Activated CD8-positive, alpha-beta T cell treated with anti-CD3 and anti-CD28 coated beads for 36 hours (primary cell): ENCODE results near the gene TEKT2. TPM values are rescaled to one million over a fixed set of nuclear protein-coding genes. Genes with fewer than 3 reads are reported as not detected.

Source experiments
- ATAC-seq: fragments of 200-7000 bp; cut with Tn5 transposase; one replicate; pipeline ENCODE4 v1.10.0; 2021; ENCODE audit warnings: mild to moderate bottlenecking, moderate library complexity
- CTCF ChIA-PET: fragments of 350-600 bp; sonication (Branson Sonifier 250); formaldehyde crosslinking; loops from one replicate; lab custom pipeline; 2021; ENCODE audit warnings: antibody characterized with exemption; lab: Charles Lee
- POLR2A ChIA-PET: fragments of 350-600 bp; sonication (Branson Sonifier 250); formaldehyde crosslinking; loops from one replicate; lab custom pipeline; 2021; ENCODE audit warnings: antibody characterized with exemption; lab: Charles Lee
- DNase-seq: peaks from one replicate; pipeline ENCODE4 v3.0.0-alpha.2; 2020
- H3K27ac Mint-ChIP-seq: one replicate; pipeline ENCODE4 v1.8.0; 2021; ENCODE audit warnings: mild to moderate bottlenecking, mixed read lengths
- H3K27me3 Mint-ChIP-seq: one replicate; pipeline ENCODE4 v1.8.0; 2021; ENCODE audit warnings: mixed read lengths
- H3K36me3 Mint-ChIP-seq: one replicate; pipeline ENCODE4 v1.8.0; 2021; ENCODE audit warnings: low read depth, mixed read lengths
- H3K4me1 Mint-ChIP-seq: one replicate; pipeline ENCODE4 v1.8.0; 2021; ENCODE audit warnings: low read depth, mixed read lengths
- H3K4me3 Mint-ChIP-seq: one replicate; pipeline ENCODE4 v1.8.0; 2021; ENCODE audit warnings: mild to moderate bottlenecking, moderate library complexity, mixed read lengths
- H3K9me3 Mint-ChIP-seq: one replicate; pipeline ENCODE4 v1.8.0; 2021; ENCODE audit warnings: mixed read lengths
- intact Hi-C: fragments of 100-400 bp; cut with micrococcal nuclease; formaldehyde crosslinking; loops from one replicate; pipeline ENCODE4 v1.10.0; 2022
- total RNA-seq, 2 experiments: library from RNA; stranded (reverse); gene quantifications; one replicate each; pipeline ENCODE4 v1.2.3, GENCODE V29; 2021
- TF ChIP-seq, protein P1 (sequence below): fragments of 200-600 bp; IDR thresholded peaks from one replicate; pipeline ENCODE4 v1.8.0; 2022; ENCODE audit warnings: antibody characterized with exemption, mild to moderate bottlenecking

TEKT2 gene
- total RNA-seq, 2 experiments from 2014 or later = 0.20 to 0.34 TPM

DNA sequence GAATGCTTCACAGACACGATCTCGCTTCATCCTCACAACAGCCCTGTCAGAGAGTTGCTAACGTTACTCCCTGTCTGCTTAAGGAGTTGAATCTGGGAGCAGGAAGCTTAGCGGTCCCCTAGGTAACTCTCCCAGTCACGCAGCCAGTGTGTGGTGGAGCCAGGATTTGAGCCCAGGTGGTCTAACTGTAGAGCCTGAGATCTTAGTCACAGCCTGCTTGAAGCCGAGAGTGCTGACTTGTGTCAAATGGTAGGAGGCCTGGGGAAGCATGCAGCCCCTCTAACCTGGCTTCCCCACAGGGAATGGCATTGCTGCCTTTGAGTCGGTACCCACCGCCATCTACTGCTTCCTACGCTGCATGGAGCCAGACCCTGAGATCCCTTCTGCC lies 8.9 kb downstream of the TEKT2 start:
- Mint-ChIP-seq H3K4me1 (peaks cover 10% of the 10 kb centered on the region), H3K36me3 (peaks cover 22% of the 10 kb centered on the region), H3K9me3 (no peaks in the 10 kb centered on the region), H3K27me3 (no peaks in the 10 kb centered on the region), H3K27ac (no peak overlapping the region), H3K4me3 (no peak overlapping the region)
- TF ChIP-seq, protein P1, sequence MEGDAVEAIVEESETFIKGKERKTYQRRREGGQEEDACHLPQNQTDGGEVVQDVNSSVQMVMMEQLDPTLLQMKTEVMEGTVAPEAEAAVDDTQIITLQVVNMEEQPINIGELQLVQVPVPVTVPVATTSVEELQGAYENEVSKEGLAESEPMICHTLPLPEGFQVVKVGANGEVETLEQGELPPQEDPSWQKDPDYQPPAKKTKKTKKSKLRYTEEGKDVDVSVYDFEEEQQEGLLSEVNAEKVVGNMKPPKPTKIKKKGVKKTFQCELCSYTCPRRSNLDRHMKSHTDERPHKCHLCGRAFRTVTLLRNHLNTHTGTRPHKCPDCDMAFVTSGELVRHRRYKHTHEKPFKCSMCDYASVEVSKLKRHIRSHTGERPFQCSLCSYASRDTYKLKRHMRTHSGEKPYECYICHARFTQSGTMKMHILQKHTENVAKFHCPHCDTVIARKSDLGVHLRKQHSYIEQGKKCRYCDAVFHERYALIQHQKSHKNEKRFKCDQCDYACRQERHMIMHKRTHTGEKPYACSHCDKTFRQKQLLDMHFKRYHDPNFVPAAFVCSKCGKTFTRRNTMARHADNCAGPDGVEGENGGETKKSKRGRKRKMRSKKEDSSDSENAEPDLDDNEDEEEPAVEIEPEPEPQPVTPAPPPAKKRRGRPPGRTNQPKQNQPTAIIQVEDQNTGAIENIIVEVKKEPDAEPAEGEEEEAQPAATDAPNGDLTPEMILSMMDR = no peak
- POLR2A ChIA-PET = interaction anchor here (1.0 kb wide), 1 partner anchor 26 kb away, joined by 3 read pairs; no protein-coding TSS in a partner anchor
- CTCF ChIA-PET = interaction anchor here (1.6 to 6.9 kb wide), 4 partner anchors 41 to 207 kb away, joined by 5 to 71 read pairs (median 7); partner anchors contain the start of gene TRAPPC3
- ATAC-seq (no peak), DNase-seq (no peak)
- intact Hi-C loops = loop anchor here (10.0 kb wide), 1 partner anchor 192 kb away; no protein-coding TSS in a partner anchor

DNA sequence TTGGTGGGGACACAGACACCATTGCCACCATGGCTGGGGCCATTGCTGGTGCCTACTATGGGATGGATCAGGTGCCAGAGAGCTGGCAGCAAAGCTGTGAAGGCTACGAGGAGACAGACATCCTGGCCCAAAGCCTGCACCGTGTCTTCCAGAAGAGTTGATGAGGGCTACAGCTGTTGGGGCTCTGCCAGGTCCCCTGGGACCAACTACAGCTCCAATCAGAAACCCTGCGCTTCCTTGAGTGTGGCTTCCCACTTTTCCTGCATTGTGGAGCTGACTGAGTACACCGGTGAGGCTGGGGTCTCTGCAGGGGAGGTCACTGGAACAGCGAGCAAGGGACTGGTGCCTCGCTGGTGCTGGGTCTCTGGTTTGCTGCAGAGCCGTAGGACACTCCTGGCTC lies 9.3 kb downstream of the TEKT2 start:
- H3K27ac Mint-ChIP-seq = no peak overlapping the region
- peaks cover 22% of the 10 kb centered on the region for H3K36me3 Mint-ChIP-seq
- no peak overlapping the region for H3K4me3 Mint-ChIP-seq
- DNase-seq (no peak), ATAC-seq (no peak)
- intact Hi-C loops = loop anchor here (10.0 kb wide), 1 partner anchor 192 kb away; no protein-coding TSS in a partner anchor
- ChIA-PET CTCF (interaction anchor here (1.6 to 6.9 kb wide), 4 partner anchors 41 to 207 kb away, joined by 5 to 71 read pairs (median 7); partner anchors contain the start of gene TRAPPC3), POLR2A (no interaction called here)
- H3K9me3 Mint-ChIP-seq = no peaks in the 10 kb centered on the region
- H3K4me1 Mint-ChIP-seq = peaks cover 10% of the 10 kb centered on the region
- TF ChIP-seq, protein P1 = no peak
- no peaks in the 10 kb centered on the region for H3K27me3 Mint-ChIP-seq

DNA sequence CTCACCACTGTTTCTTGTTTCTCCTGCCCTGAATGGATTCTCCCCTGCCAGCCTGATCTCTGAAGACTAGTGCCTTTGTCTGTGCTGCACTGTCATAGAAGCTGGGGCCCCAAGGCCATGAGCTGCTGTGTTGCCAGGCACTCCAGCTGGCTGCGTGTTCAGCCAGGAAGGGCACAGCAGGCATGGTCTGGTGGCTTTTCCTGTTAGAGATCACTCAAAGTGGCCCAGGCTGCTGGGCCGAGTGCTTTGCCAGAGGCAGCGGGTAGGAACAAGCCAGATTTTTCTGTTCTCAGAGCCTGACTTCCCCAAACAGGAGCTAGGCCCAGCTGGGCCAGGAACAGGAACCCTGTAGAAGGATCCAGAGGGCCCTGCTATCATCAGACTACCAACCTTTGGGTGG lies 10.0 kb downstream of the TEKT2 start:
- no peaks in the 10 kb centered on the region for H3K9me3 Mint-ChIP-seq
- TF ChIP-seq, protein P1 = no peak
- ChIA-PET POLR2A (interaction anchor here (1.2 kb wide), 1 partner anchor 14 kb away, joined by 3 read pairs; no protein-coding TSS in a partner anchor), CTCF (interaction anchor here (2.0 to 6.9 kb wide), 3 partner anchors 40 to 192 kb away, joined by 7 to 71 read pairs (median 7); partner anchors contain the start of gene TRAPPC3)
- intact Hi-C loops = loop anchor here (10.0 kb wide), 1 partner anchor 191 kb away; no protein-coding TSS in a partner anchor
- H3K4me1 Mint-ChIP-seq = peaks cover 10% of the 10 kb centered on the region
- peaks cover 22% of the 10 kb centered on the region for H3K36me3 Mint-ChIP-seq
- ATAC-seq = no peak
- no peaks in the 10 kb centered on the region for H3K27me3 Mint-ChIP-seq
- H3K4me3 Mint-ChIP-seq = no peak overlapping the region
- no peak for DNase-seq
- H3K27ac Mint-ChIP-seq = no peak overlapping the region

DNA sequence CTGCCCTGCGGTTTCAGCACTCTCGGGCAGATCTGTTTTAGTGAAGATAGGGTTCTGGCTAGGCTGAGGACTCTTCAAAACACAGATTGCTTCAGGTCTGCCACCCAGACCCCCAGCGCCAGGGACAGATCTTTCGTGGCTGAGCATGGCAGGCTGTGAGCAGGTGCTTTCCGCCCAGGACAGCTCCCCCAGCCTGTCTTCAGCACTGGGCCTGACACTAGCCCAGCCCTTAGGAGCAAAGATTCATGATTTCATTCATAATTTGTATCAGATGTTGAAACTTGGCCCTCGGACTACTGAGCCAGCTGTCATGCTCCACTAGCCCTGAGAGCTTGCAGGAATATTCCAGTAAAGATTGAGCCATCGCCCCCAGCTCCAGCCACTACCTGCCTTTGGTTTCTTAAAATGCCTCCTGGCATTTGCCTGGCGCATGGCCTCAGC lies 10.7 kb downstream of the TEKT2 start:
- TF ChIP-seq, protein P1 = no peak
- Mint-ChIP-seq H3K4me3 (no peak overlapping the region), H3K27ac (peak overlapping the region; percentile 46), H3K36me3 (peaks cover 17% of the 10 kb centered on the region), H3K9me3 (no peaks in the 10 kb centered on the region), H3K27me3 (no peaks in the 10 kb centered on the region), H3K4me1 (peaks cover 8% of the 10 kb centered on the region)
- intact Hi-C loops = loop anchor here (10.0 kb wide), 1 partner anchor 190 kb away; no protein-coding TSS in a partner anchor
- ChIA-PET CTCF (interaction anchor here (6.9 kb wide), 1 partner anchor 39 kb away, joined by 71 read pairs; no protein-coding TSS in a partner anchor), POLR2A (interaction anchor here (1.1 to 1.2 kb wide), 2 partner anchors 13 to 130 kb away, joined by 3 to 6 read pairs; no protein-coding TSS in a partner anchor)
- DNase-seq (no peak), ATAC-seq (no peak)
